Measurements from ENCODE around the gene BRCA1. TPM values are rescaled to one million over a fixed set of nuclear protein-coding genes. Genes with fewer than 3 reads are reported as not detected.
A peak's percentile ranks its signal among the peaks of the same experiment; 100 is the strongest.
"Not testable (repeated sequence)": the region's sequence is repeated elsewhere in the genome, so short reads cannot be mapped to it uniquely, and the experiment has no call there.

The BRCA1 gene
- total and polyA plus RNA-seq, 2 experiments from 2014 or later: 7.2 to 12.9 TPM

DNA sequence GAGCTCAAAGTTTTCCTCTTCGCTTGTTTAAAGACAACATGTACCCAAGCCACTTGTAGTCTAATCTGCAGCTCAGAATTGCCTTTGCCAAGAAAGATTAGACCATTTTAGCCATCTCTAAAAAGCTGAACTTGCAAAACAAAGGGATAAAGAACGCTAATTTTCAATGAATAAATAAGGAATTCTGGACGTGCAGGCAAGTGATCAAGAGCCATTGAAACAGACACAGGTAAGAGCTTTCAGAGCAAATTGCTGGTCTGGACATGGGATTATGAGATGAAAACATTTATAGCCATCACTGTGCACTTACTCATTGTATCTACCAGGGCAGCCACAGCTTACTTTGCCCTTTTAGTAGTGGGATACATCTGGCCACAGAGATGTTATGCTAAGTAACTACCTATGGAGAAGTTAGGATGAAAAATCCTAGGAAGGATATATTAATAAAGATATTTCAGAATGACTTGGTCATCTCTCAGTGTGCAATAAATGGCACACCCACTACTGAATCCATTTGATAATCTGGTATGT, 55.7 kb downstream of the BRCA1 start:
- Histone ChIP-seq H3K4me3 (no peak overlapping the region), H3K9me3 (ENCODE audit: low read depth) (no peaks in the 10 kb centered on the region), H3K4me1 (ENCODE audit: low read depth) (no peaks in the 10 kb centered on the region), H3K27ac (no peak overlapping the region), H3K27me3 (no peaks in the 10 kb centered on the region), H3K36me3 (peaks cover 3% of the 10 kb centered on the region)
- DNase-seq (ENCODE audit: low read depth in 1 of 2, low spot score in 1 of 2): no peak
- TF ChIP-seq CTCF (IDR thresholded peaks at IDR 0.05; ENCODE audit: low read depth, low read length): no peak

DNA sequence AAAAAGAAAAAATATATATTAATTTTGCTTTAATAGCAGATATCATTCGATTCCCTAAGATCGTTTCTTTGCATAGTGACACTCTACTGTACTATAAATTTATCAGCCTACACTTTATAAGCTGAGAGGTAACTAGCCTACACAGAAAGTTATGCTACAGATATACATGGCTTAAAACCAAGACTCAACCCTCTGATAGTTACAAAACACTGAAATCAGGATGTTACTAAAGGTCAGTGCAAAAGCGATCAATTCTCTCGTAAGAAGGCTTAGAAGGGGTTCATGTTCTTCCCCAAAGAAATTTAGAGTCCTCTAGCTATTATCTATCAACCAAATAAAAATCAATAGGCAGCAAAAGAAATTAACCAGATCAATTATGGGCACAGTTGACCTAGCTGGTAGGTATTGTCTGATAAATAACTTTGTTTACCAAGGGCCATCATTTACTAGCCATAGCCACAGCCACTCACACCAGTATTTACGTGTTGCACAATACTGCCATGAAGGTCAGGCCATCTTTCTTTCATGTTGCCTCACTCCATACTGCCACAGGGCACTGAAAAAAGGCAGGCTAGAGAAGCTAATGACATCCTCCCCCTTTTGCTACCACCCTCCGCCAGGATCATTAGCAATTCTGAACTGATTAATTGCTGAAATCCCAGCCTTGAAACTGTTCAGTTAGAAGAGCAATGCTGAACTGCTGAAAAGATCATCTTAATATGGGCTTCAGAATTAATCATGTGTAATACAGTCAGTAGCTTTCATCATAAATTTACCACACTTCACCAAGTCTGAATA, 56.4 kb downstream of the BRCA1 start:
- DNase-seq (ENCODE audit: low read depth in 1 of 2, low spot score in 1 of 2): peak in 1 of 2 donors; percentile 3
- Histone ChIP-seq H3K36me3 (peaks cover 3% of the 10 kb centered on the region), H3K4me3 (no peak overlapping the region), H3K27ac (no peak overlapping the region), H3K27me3 (no peaks in the 10 kb centered on the region), H3K4me1 (ENCODE audit: low read depth) (no peaks in the 10 kb centered on the region), H3K9me3 (ENCODE audit: low read depth) (no peaks in the 10 kb centered on the region)
- no peak for TF ChIP-seq CTCF (IDR thresholded peaks at IDR 0.05; ENCODE audit: low read depth, low read length)

- Histone ChIP-seq H3K9me3 (ENCODE audit: low read depth) (no peaks in the 10 kb centered on the region), H3K27me3 (no peaks in the 10 kb centered on the region), H3K4me3 (no peak overlapping the region), H3K27ac (no peak overlapping the region), H3K4me1 (ENCODE audit: low read depth) (no peaks in the 10 kb centered on the region), H3K36me3 (no peaks in the 10 kb centered on the region)
- DNase-seq (ENCODE audit: low read depth in 1 of 2, low spot score in 1 of 2): no peak
- TF ChIP-seq CTCF (IDR thresholded peaks at IDR 0.05; ENCODE audit: low read depth, low read length): no peak
These were observed 62.1 kb downstream of the BRCA1 start for GRCh38 chr17:43062984-43063638.

- Histone ChIP-seq H3K36me3 (no peaks in the 10 kb centered on the region), H3K4me1 (ENCODE audit: low read depth) (no peaks in the 10 kb centered on the region), H3K27ac (no peak overlapping the region), H3K9me3 (ENCODE audit: low read depth) (no peaks in the 10 kb centered on the region), H3K4me3 (no peak overlapping the region), H3K27me3 (no peaks in the 10 kb centered on the region)
- DNase-seq (ENCODE audit: low read depth in 1 of 2, low spot score in 1 of 2): no peak
- no peak for TF ChIP-seq CTCF (IDR thresholded peaks at IDR 0.05; ENCODE audit: low read depth, low read length)
These were observed 69.1 kb downstream of the BRCA1 start for GRCh38 chr17:43056051-43056450.

GRCh38 chr17:43053008-43053407, 72.2 kb downstream of the BRCA1 start:
- H3K36me3 ChIP-seq; H3K4me3 ChIP-seq; H3K9me3 ChIP-seq (ENCODE audit: low read depth); H3K4me1 ChIP-seq (ENCODE audit: low read depth); DNase-seq (ENCODE audit: low read depth in 1 of 2, low spot score in 1 of 2); H3K27ac ChIP-seq; H3K27me3 ChIP-seq: not testable (repeated sequence)

GRCh38 chr17:43051969-43052368, 73.2 kb downstream of the BRCA1 start:
- TF ChIP-seq CTCF (IDR thresholded peaks at IDR 0.05; ENCODE audit: low read depth, low read length): no peak
- Histone ChIP-seq H3K36me3 (no peaks in the 10 kb centered on the region), H3K4me1 (ENCODE audit: low read depth) (no peaks in the 10 kb centered on the region), H3K9me3 (ENCODE audit: low read depth) (no peaks in the 10 kb centered on the region), H3K27ac (no peak overlapping the region), H3K27me3 (no peaks in the 10 kb centered on the region), H3K4me3 (no peak overlapping the region)
- DNase-seq (ENCODE audit: low read depth in 1 of 2, low spot score in 1 of 2): no peak

Measured in cardiac muscle cell (in vitro differentiated cells and primary cell).